GM12878 (cell line): Measurements from ENCODE around the gene LGALS3. TPM values are rescaled to one million over a fixed set of nuclear protein-coding genes. Genes with fewer than 3 reads are reported as not detected.

Experiments used
- BCL11A ChIP-seq: IDR thresholded peaks from 2 replicates; pipeline ENCODE4 v1.6.1; 2011; ENCODE audit warnings: low read depth, low read length
- BHLHE40 ChIP-seq, 2 experiments: fragments of 450-650 bp in 1 of 2; IDR thresholded peaks; 2 replicates each; pipeline ENCODE4 v1.6.1; 2011 to 2017; ENCODE audit warnings: low read depth in 2 of 2, borderline replicate concordance in 1 of 2, improper control_type of control experiment in 1 of 2, low read length in 1 of 2, mild to moderate bottlenecking in 1 of 2
- HCFC1 ChIP-seq: fragments of 150-350 bp; IDR thresholded peaks from 2 replicates; pipeline ENCODE4 v1.6.1; 2014; ENCODE audit warnings: low read length
- HDGF ChIP-seq: fragments of 450-650 bp; IDR thresholded peaks from 2 replicates; pipeline ENCODE4 v1.6.1; 2016; ENCODE audit warnings: antibody characterized with exemption
- IKZF2 ChIP-seq, 2 experiments: fragments of 450-650 bp; IDR thresholded peaks; 2 replicates each; pipeline ENCODE4 v1.6.1; 2017; ENCODE audit warnings: mild to moderate bottlenecking in 2 of 2, moderate library complexity in 2 of 2
- KDM1A ChIP-seq: fragments of 200-600 bp; sonication (generic); IDR thresholded peaks from 2 replicates; pipeline ENCODE4 v1.6.1; 2016; ENCODE audit warnings: borderline replicate concordance
- TCF7 ChIP-seq: IDR thresholded peaks from 2 replicates; pipeline ENCODE4 v1.6.1; 2014; ENCODE audit warnings: antibody characterized with exemption, borderline replicate concordance
- YY1 ChIP-seq: IDR thresholded peaks from 2 replicates; pipeline ENCODE4 v1.6.1; 2011; ENCODE audit warnings: low read depth, mild to moderate bottlenecking, low read length
- ZBED1 ChIP-seq: IDR thresholded peaks from 2 replicates; pipeline ENCODE4 v1.6.1; 2016; ENCODE audit warnings: borderline replicate concordance
- ZZZ3 ChIP-seq: IDR thresholded peaks from 2 replicates; pipeline ENCODE4 v1.6.1; 2011; ENCODE audit warnings: low read depth; ENCODE audit not compliant: control insufficient read depth, insufficient read length
- polyA plus RNA-seq, 11 experiments: library from polyadenylated mRNA; depleted of rRNA in 4 of 11; unstranded in 6 of 11; stranded (reverse) in 5 of 11; fragments of >200 nt; fragmentation: Nextera tagmentation in 4 of 11; fragmentation: Illumina TruSeq in 1 of 11; extraction: Ambion mirVana in 4 of 11; extraction: Trizol in 1 of 11; gene quantifications; 1 replicate in 1 of 11; 2 replicates in 10 of 11; pipeline versions ENCODE4 v1.2.1 to v1.2.3, GENCODE V29; 2011 to 2016; ENCODE audit warnings: inconsistent platforms in 2 of 11, missing spikeins in 2 of 11, low read depth in 1 of 11
- total RNA-seq, 4 experiments: library from RNA; depleted of rRNA in 3 of 4; stranded (reverse); fragments of >200 nt in 3 of 4; fragmentation: Illumina TruSeq in 1 of 4; extraction: Trizol in 1 of 4; gene quantifications; 2 replicates each; pipeline versions ENCODE4 v1.2.1 to v1.2.3, GENCODE V29; 2013 to 2021
- TF ChIP-seq, protein P1 (sequence below): IDR thresholded peaks from 2 replicates; pipeline ENCODE4 v1.6.1; 2012; ENCODE audit warnings: low read depth, low read length, improper control_type of control experiment
- TF ChIP-seq, protein P2 (sequence below): fragments of 150-350 bp; IDR thresholded peaks from 2 replicates; pipeline ENCODE4 v1.6.1; 2016; ENCODE audit warnings: low read depth, low read length
- TF ChIP-seq, protein P3 (sequence below): fragments of 450-650 bp; IDR thresholded peaks from 2 replicates; pipeline ENCODE4 v1.6.1; 2018; ENCODE audit warnings: mild to moderate bottlenecking, low read depth, moderate library complexity; ENCODE audit not compliant: partially characterized antibody
- TF ChIP-seq, protein P4 (sequence below), 3 experiments: IDR thresholded peaks in 2 of 3; conservative IDR thresholded peaks in 1 of 3; 2 replicates each; pipeline ENCODE4 v1.5.1; 2011; ENCODE audit warnings: low read depth in 3 of 3, low read length in 3 of 3, mild to moderate bottlenecking in 3 of 3, control low read depth in 2 of 3, moderate library complexity in 2 of 3, inconsistent platforms in 1 of 3, mixed read lengths in 1 of 3; ENCODE audit not compliant: control insufficient read depth in 2 of 3, insufficient read depth in 1 of 3; ENCODE audit errors: extremely low read depth in 1 of 3
- TF ChIP-seq, protein P5 (sequence below): fragments of 450-650 bp; IDR thresholded peaks from 2 replicates; pipeline ENCODE4 v1.6.1; 2017; ENCODE audit warnings: mild to moderate bottlenecking, moderate library complexity

LGALS3 gene
- total and polyA plus RNA-seq, 10 of the 15 experiments (the other 5 are each of a cell fraction or from before 2014, with no cell fraction given) = 1.5 to 34.2 (median 18.4) TPM

DNA sequence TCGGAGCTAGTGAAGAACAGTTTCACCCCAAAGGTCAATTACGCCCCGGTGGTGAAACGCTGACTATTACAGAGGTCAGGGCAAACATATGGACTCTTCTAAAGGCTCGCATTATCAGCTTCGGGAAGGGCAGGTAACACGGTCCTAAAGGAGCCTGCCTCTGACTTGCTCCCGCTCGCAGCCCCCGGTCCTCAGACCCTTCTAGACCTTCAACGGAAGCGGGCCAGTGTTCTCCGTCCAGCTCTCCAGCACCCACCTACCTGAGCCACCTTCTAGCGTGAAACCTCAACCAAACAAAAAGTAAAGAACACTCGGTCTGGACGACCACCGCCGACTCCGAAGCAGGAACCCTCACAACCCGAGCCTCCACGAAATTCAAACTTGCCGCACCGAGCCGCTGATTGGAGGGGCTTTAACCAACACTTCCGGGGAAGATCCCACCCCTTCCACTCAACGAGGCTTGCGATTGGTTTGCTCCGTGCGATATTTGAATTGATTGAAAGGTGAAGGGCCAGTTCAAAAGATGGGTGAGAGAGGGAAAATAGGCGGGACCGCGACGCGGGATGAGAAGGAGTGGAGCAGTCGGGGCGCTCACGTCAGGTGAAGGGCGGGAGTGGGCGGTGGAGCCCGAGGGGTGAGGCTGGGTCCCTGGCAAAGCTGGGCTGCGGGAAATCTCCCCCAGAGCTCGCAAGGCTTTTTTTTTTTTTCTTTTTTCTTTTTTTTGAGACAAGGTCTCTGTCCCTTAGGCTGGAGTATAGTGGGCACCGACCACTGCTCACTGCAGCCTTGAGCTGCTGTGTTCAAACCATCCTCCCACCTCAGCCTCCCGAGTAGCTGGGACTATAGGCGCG is 62.4 kb downstream of the LGALS3 start, which contains the start of gene DLGAP5 (continued):
- TF ChIP-seq HCFC1 (peak; percentile 27; the same call in 1 of the 2 replicates), IKZF2 (IDR thresholded peaks at IDR 0.05) (no peak), HDGF (peak; percentile 98), BCL11A (no peak), KDM1A (no peak), ZZZ3 (no peak), TCF7 (no peak), BHLHE40 (IDR thresholded peaks at IDR 0.05; ENCODE audit: borderline replicate concordance in 1 of 2, low read depth in 2 of 2, low read length in 1 of 2) (peak in 1 of 2 experiments; percentile 6; a peak in 1 of 4 replicates), ZBED1 (no peak), YY1 (no peak)
- TF ChIP-seq, protein P1, sequence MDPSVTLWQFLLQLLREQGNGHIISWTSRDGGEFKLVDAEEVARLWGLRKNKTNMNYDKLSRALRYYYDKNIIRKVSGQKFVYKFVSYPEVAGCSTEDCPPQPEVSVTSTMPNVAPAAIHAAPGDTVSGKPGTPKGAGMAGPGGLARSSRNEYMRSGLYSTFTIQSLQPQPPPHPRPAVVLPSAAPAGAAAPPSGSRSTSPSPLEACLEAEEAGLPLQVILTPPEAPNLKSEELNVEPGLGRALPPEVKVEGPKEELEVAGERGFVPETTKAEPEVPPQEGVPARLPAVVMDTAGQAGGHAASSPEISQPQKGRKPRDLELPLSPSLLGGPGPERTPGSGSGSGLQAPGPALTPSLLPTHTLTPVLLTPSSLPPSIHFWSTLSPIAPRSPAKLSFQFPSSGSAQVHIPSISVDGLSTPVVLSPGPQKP = peak; percentile 27; the same call in 1 of the 2 replicates
- TF ChIP-seq, protein P2, sequence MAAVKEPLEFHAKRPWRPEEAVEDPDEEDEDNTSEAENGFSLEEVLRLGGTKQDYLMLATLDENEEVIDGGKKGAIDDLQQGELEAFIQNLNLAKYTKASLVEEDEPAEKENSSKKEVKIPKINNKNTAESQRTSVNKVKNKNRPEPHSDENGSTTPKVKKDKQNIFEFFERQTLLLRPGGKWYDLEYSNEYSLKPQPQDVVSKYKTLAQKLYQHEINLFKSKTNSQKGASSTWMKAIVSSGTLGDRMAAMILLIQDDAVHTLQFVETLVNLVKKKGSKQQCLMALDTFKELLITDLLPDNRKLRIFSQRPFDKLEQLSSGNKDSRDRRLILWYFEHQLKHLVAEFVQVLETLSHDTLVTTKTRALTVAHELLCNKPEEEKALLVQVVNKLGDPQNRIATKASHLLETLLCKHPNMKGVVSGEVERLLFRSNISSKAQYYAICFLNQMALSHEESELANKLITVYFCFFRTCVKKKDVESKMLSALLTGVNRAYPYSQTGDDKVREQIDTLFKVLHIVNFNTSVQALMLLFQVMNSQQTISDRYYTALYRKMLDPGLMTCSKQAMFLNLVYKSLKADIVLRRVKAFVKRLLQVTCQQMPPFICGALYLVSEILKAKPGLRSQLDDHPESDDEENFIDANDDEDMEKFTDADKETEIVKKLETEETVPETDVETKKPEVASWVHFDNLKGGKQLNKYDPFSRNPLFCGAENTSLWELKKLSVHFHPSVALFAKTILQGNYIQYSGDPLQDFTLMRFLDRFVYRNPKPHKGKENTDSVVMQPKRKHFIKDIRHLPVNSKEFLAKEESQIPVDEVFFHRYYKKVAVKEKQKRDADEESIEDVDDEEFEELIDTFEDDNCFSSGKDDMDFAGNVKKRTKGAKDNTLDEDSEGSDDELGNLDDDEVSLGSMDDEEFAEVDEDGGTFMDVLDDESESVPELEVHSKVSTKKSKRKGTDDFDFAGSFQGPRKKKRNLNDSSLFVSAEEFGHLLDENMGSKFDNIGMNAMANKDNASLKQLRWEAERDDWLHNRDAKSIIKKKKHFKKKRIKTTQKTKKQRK = peak; percentile 47; the same call in 1 of the 2 replicates
- TF ChIP-seq, protein P3, sequence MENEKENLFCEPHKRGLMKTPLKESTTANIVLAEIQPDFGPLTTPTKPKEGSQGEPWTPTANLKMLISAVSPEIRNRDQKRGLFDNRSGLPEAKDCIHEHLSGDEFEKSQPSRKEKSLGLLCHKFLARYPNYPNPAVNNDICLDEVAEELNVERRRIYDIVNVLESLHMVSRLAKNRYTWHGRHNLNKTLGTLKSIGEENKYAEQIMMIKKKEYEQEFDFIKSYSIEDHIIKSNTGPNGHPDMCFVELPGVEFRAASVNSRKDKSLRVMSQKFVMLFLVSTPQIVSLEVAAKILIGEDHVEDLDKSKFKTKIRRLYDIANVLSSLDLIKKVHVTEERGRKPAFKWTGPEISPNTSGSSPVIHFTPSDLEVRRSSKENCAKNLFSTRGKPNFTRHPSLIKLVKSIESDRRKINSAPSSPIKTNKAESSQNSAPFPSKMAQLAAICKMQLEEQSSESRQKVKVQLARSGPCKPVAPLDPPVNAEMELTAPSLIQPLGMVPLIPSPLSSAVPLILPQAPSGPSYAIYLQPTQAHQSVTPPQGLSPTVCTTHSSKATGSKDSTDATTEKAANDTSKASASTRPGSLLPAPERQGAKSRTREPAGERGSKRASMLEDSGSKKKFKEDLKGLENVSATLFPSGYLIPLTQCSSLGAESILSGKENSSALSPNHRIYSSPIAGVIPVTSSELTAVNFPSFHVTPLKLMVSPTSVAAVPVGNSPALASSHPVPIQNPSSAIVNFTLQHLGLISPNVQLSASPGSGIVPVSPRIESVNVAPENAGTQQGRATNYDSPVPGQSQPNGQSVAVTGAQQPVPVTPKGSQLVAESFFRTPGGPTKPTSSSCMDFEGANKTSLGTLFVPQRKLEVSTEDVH = peak; percentile 75
- TF ChIP-seq, protein P4, sequence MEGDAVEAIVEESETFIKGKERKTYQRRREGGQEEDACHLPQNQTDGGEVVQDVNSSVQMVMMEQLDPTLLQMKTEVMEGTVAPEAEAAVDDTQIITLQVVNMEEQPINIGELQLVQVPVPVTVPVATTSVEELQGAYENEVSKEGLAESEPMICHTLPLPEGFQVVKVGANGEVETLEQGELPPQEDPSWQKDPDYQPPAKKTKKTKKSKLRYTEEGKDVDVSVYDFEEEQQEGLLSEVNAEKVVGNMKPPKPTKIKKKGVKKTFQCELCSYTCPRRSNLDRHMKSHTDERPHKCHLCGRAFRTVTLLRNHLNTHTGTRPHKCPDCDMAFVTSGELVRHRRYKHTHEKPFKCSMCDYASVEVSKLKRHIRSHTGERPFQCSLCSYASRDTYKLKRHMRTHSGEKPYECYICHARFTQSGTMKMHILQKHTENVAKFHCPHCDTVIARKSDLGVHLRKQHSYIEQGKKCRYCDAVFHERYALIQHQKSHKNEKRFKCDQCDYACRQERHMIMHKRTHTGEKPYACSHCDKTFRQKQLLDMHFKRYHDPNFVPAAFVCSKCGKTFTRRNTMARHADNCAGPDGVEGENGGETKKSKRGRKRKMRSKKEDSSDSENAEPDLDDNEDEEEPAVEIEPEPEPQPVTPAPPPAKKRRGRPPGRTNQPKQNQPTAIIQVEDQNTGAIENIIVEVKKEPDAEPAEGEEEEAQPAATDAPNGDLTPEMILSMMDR (IDR thresholded peaks at IDR 0.05 in 2 of 3, conservative IDR thresholded peaks at IDR 0.05 in 1 of 3; ENCODE audit: control insufficient read depth in 2 of 3, extremely low read depth in 1 of 3, insufficient read depth in 1 of 3, low read depth in 3 of 3, low read length in 3 of 3) = no peak
- TF ChIP-seq, protein P5, sequence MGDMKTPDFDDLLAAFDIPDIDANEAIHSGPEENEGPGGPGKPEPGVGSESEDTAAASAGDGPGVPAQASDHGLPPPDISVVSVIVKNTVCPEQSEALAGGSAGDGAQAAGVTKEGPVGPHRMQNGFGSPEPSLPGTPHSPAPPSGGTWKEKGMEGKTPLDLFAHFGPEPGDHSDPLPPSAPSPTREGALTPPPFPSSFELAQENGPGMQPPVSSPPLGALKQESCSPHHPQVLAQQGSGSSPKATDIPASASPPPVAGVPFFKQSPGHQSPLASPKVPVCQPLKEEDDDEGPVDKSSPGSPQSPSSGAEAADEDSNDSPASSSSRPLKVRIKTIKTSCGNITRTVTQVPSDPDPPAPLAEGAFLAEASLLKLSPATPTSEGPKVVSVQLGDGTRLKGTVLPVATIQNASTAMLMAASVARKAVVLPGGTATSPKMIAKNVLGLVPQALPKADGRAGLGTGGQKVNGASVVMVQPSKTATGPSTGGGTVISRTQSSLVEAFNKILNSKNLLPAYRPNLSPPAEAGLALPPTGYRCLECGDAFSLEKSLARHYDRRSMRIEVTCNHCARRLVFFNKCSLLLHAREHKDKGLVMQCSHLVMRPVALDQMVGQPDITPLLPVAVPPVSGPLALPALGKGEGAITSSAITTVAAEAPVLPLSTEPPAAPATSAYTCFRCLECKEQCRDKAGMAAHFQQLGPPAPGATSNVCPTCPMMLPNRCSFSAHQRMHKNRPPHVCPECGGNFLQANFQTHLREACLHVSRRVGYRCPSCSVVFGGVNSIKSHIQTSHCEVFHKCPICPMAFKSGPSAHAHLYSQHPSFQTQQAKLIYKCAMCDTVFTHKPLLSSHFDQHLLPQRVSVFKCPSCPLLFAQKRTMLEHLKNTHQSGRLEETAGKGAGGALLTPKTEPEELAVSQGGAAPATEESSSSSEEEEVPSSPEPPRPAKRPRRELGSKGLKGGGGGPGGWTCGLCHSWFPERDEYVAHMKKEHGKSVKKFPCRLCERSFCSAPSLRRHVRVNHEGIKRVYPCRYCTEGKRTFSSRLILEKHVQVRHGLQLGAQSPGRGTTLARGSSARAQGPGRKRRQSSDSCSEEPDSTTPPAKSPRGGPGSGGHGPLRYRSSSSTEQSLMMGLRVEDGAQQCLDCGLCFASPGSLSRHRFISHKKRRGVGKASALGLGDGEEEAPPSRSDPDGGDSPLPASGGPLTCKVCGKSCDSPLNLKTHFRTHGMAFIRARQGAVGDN = no peak
